Thyroid gland (tissue), 4 donors: Measurements from ENCODE around the gene SLC8B1.

Source experiments
- CTCF ChIP-seq, 6 experiments: fragments of 200-600 bp in 3 of 6; fragments of 450-650 bp in 3 of 6; sonication (generic) in 3 of 6; IDR thresholded peaks; one replicate each; pipeline ENCODE4 v1.5.1; 2016 to 2019; ENCODE audit warnings: antibody characterized with exemption in 6 of 6, mild to moderate bottlenecking in 2 of 6, inconsistent platforms in 1 of 6, moderate library complexity in 1 of 6
- POLR2A ChIP-seq, 2 donors: fragments of 450-650 bp; IDR thresholded peaks; one replicate each; pipeline ENCODE4 v1.6.1; 2017; ENCODE audit warnings: antibody characterized with exemption in 2 of 2, mild to moderate bottlenecking in 2 of 2, moderate library complexity in 1 of 2

- TF ChIP-seq CTCF (IDR thresholded peaks at IDR 0.05): no peak
- no peak for TF ChIP-seq POLR2A (IDR thresholded peaks at IDR 0.05)
These were observed 60.1 kb downstream of the SLC8B1 start for GRCh38 chr12:113274848-113275247.
